Measurements from ENCODE around the gene NKPD1. TPM values are rescaled to one million over a fixed set of nuclear protein-coding genes. Genes with fewer than 3 reads are reported as not detected.

The NKPD1 gene
- polyA plus RNA-seq, 1 of the 3 experiments (the other 2 are of a cell fraction) = 0.12 TPM

GRCh38 chr19:45195764-45196163, 35.0 kb upstream of the NKPD1 start:
- H3K4me1 ChIP-seq (ENCODE audit: control insufficient read depth in 1 of 2, insufficient read depth in 2 of 2, low read depth in 1 of 2, low read length in 1 of 2) = no peaks in the 10 kb centered on the region
- no peaks in the 10 kb centered on the region for H3K27me3 ChIP-seq (ENCODE audit: insufficient read depth)
- H3K4me2 ChIP-seq = no peak overlapping the region
- DNase-seq = no peak
- no peaks in the 10 kb centered on the region for H3K9me3 ChIP-seq
- no peaks in the 10 kb centered on the region for H3K79me2 ChIP-seq (ENCODE audit: insufficient read depth)
- no peaks in the 10 kb centered on the region for H4K20me1 ChIP-seq (ENCODE audit: insufficient read depth)
- ChIA-PET CTCF (interaction anchor here (1.2 kb wide), 1 partner anchor 9 kb away, joined by 4 read pairs; no protein-coding TSS in a partner anchor), POLR2A (no interaction called here)
- no peaks in the 10 kb centered on the region for H3K36me3 ChIP-seq (replicated peaks in 1 of 2; ENCODE audit: control insufficient read depth in 1 of 2, insufficient read depth in 2 of 2, low read length in 1 of 2)
- no peak overlapping the region for H3K4me3 ChIP-seq (ENCODE audit: low read depth in 2 of 2, low read length in 1 of 2)
- WGBS (ENCODE audit: low lambda C conversion rate) = 50% methylated on average over 6 of the region's 6 CpGs
- H3F3A ChIP-seq (replicated peaks; ENCODE audit: insufficient read depth) = no peaks in the 10 kb centered on the region
- H3K9me2 ChIP-seq = no peaks in the 10 kb centered on the region
- H3K9ac ChIP-seq = no peak overlapping the region
- TF ChIP-seq USF1 (IDR thresholded peaks at IDR 0.05; ENCODE audit: borderline replicate concordance, low read depth) (no peak), FOXJ3 (CRISPR knock-in tag; IDR thresholded peaks at IDR 0.05) (no peak), RCOR1 (IDR thresholded peaks at IDR 0.05; ENCODE audit: low read length) (no peak), YY1 (IDR thresholded peaks at IDR 0.05; ENCODE audit: low read depth) (no peak), MEF2A (IDR thresholded peaks at IDR 0.05; ENCODE audit: borderline replicate concordance, low read depth) (no peak), MXI1 (IDR thresholded peaks at IDR 0.05; ENCODE audit: low read depth, low read length) (no peak), SIN3A (IDR thresholded peaks at IDR 0.05; ENCODE audit: borderline replicate concordance, low read depth, low read length) (no peak), JUND (IDR thresholded peaks at IDR 0.05) (no peak), REST (IDR thresholded peaks at IDR 0.05; ENCODE audit: low read depth, low read length) (no peak), EP300 (IDR thresholded peaks at IDR 0.05; ENCODE audit: borderline replicate concordance in 1 of 2, low read depth in 1 of 2, low read length in 1 of 2) (no peak), IRF3 (IDR thresholded peaks at IDR 0.05; ENCODE audit: low read depth, low read length) (no peak), ZBTB33 (IDR thresholded peaks at IDR 0.05; ENCODE audit: borderline replicate concordance, low read depth) (no peak), USF2 (IDR thresholded peaks at IDR 0.05; ENCODE audit: borderline replicate concordance, low read depth, low read length) (no peak), GABPA (IDR thresholded peaks at IDR 0.05; ENCODE audit: low read depth) (no peak), NFIC (IDR thresholded peaks at IDR 0.05; ENCODE audit: borderline replicate concordance) (no peak), TEAD4 (IDR thresholded peaks at IDR 0.05; ENCODE audit: borderline replicate concordance, insufficient read depth) (no peak), MAX (IDR thresholded peaks at IDR 0.05; ENCODE audit: low read depth) (no peak), ELF1 (IDR thresholded peaks at IDR 0.05) (no peak), SMC3 (IDR thresholded peaks at IDR 0.05; ENCODE audit: low read depth, low read length) (no peak)
- no peak overlapping the region for H3K27ac ChIP-seq (ENCODE audit: low read depth in 2 of 2, low read length in 1 of 2)
- no peak overlapping the region for H2AFZ ChIP-seq (ENCODE audit: low read depth)
